Measurements from ENCODE around the gene IGF2BP3. TPM values are rescaled to one million over a fixed set of nuclear protein-coding genes. Genes with fewer than 3 reads are reported as not detected.

IGF2BP3 gene
- total RNA-seq, 1 donor from 2014 or later: 0.38 TPM

- intact Hi-C loops (cut with micrococcal nuclease): no loop called here
- H3K4me3 ChIP-seq: no peak overlapping the region
- DNase-seq: no peak
- no peak overlapping the region for H3K27ac ChIP-seq (replicated peaks)
- no peaks in the 10 kb centered on the region for H3K36me3 ChIP-seq
- no peak for TF ChIP-seq CTCF (IDR thresholded peaks at IDR 0.05; ENCODE audit: borderline replicate concordance)
- H3K27me3 ChIP-seq (ENCODE audit: low read depth): peaks cover 8% of the 10 kb centered on the region
- H3K9me3 ChIP-seq (replicated peaks): no peaks in the 10 kb centered on the region
- no peaks in the 10 kb centered on the region for H3K4me1 ChIP-seq
These were observed 87.1 kb downstream of the IGF2BP3 start for GRCh38 chr7:23383225-23383624.

- Histone ChIP-seq H3K27ac (replicated peaks) (no peak overlapping the region), H3K27me3 (ENCODE audit: low read depth) (peaks cover 8% of the 10 kb centered on the region), H3K4me1 (no peaks in the 10 kb centered on the region), H3K36me3 (no peaks in the 10 kb centered on the region), H3K4me3 (no peak overlapping the region), H3K9me3 (replicated peaks) (no peaks in the 10 kb centered on the region)
- intact Hi-C loops (cut with micrococcal nuclease): no loop called here
- DNase-seq: no peak
- TF ChIP-seq CTCF (IDR thresholded peaks at IDR 0.05; ENCODE audit: borderline replicate concordance): no peak
These were observed 89.3 kb downstream of the IGF2BP3 start for GRCh38 chr7:23380961-23381360.

DNA sequence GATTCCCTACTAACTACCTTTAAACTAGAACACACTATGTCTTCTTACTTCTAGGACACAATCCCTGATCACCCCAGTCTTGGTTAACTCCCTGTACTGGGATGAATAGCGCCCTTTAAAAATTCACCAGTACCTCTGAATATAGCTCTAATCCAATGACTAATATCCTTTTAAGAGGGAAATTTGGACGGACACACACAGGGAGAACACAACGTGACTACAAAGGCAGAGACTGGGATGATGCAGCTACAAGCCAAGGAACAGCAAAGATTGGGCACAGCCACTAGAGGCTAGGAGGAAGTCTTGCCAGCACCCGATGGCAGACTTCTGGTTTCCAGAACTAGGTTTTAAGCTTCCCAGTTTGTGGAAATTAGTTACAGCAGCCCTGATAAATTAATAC lies 89.7 kb downstream of the IGF2BP3 start:
- H3K4me3 ChIP-seq: no peak overlapping the region
- intact Hi-C loops (cut with micrococcal nuclease): no loop called here
- DNase-seq: no peak
- TF ChIP-seq CTCF (IDR thresholded peaks at IDR 0.05; ENCODE audit: borderline replicate concordance): no peak
- no peak overlapping the region for H3K27ac ChIP-seq (replicated peaks)
- H3K27me3 ChIP-seq (ENCODE audit: low read depth): peaks cover 8% of the 10 kb centered on the region
- no peaks in the 10 kb centered on the region for H3K9me3 ChIP-seq (replicated peaks)
- no peaks in the 10 kb centered on the region for H3K4me1 ChIP-seq
- H3K36me3 ChIP-seq: no peaks in the 10 kb centered on the region

- no peaks in the 10 kb centered on the region for H3K4me1 ChIP-seq
- no peaks in the 10 kb centered on the region for H3K9me3 ChIP-seq (replicated peaks)
- no peak overlapping the region for H3K27ac ChIP-seq (replicated peaks)
- no peak for TF ChIP-seq CTCF (IDR thresholded peaks at IDR 0.05; ENCODE audit: borderline replicate concordance)
- H3K36me3 ChIP-seq: no peaks in the 10 kb centered on the region
- peaks cover 8% of the 10 kb centered on the region for H3K27me3 ChIP-seq (ENCODE audit: low read depth)
- no peak for DNase-seq
- intact Hi-C loops (cut with micrococcal nuclease): no loop called here
- no peak overlapping the region for H3K4me3 ChIP-seq
These were observed 91.3 kb downstream of the IGF2BP3 start for GRCh38 chr7:23378996-23379395.

DNA sequence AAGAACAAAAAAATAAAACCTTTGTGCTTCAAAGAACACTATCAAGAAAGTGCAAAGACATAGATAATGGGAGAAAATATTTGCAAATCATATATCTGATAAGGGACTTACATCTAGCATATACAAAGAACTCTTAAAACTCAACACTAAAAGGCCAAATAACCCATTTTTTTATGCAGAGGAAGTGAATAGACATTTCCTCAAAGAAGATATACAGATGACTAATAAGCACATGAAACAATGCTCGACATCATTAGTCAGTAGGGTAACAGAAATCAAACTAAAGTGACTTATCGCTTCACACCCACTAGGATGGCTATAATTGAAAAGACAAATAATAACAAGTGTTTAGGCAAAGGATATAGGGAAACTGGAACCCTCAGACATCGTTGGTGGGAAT lies 93.2 kb downstream of the IGF2BP3 start:
- intact Hi-C loops (cut with micrococcal nuclease): no loop called here
- peaks cover 8% of the 10 kb centered on the region for H3K27me3 ChIP-seq (ENCODE audit: low read depth)
- no peaks in the 10 kb centered on the region for H3K4me1 ChIP-seq
- no peak overlapping the region for H3K27ac ChIP-seq (replicated peaks)
- H3K36me3 ChIP-seq: no peaks in the 10 kb centered on the region
- DNase-seq: no peak
- no peaks in the 10 kb centered on the region for H3K9me3 ChIP-seq (replicated peaks)
- TF ChIP-seq CTCF (IDR thresholded peaks at IDR 0.05; ENCODE audit: borderline replicate concordance): no peak
- no peak overlapping the region for H3K4me3 ChIP-seq
